Germinal center (tissue), 1 donor: Measurements from ENCODE around the gene UGT2B15.
"Not testable (repeated sequence)": the region's sequence is repeated elsewhere in the genome, so short reads cannot be mapped to it uniquely, and the experiment has no call there.

Experiments used
- DNase-seq: peaks from one replicate; pipeline ENCODE4 v3.0.0; 2012; ENCODE audit warnings: mixed read lengths, low spot score

The UGT2B15 gene

DNA sequence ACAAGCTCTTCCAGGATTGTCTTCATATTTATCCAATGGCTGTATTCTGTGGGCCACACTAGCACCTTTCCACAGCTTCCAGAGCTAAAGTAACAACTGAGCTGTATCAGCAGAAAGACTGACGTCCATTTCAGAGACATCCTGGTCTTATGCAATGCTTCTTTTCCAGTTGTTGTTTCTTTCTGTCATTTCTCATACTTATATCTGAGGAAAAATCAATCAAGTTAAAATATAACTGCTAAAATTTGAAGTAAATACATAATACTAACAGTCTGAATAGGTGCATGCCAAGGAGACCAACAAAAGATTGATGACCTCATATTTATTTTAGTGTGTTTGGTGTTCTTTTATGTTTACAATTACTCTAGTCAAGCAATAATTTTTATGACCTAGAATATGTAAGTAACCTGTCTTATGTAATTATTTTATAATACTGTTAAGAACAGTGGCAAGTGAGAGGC lies at the start of gene UGT2B15:
Gene UGT2B15, minus strand, starts transcription at position 174 of the 461 bp plus-strand sequence. Its CDS starts 34 bp downstream, at position 140.
- not testable (repeated sequence) for DNase-seq

DNA sequence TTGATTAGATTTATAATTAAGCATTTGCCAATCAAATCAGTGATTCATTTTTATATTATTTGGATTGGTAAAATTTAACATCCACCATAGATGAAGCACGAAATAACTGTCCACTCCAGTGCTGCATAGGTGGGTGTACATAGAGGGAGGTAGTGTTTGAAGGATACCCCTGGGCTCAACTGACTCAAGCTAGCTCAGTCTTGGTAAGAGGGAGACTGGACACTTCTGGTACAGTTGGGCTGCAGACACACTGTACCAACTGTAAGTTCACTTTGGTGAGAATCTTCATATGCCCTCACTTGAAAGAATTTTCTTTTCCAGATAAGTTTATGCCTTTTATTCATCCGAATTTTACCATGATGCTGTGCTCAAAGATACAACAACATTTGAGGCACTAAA lies 48.6 kb upstream of the UGT2B15 start:
- DNase-seq: no peak

DNA sequence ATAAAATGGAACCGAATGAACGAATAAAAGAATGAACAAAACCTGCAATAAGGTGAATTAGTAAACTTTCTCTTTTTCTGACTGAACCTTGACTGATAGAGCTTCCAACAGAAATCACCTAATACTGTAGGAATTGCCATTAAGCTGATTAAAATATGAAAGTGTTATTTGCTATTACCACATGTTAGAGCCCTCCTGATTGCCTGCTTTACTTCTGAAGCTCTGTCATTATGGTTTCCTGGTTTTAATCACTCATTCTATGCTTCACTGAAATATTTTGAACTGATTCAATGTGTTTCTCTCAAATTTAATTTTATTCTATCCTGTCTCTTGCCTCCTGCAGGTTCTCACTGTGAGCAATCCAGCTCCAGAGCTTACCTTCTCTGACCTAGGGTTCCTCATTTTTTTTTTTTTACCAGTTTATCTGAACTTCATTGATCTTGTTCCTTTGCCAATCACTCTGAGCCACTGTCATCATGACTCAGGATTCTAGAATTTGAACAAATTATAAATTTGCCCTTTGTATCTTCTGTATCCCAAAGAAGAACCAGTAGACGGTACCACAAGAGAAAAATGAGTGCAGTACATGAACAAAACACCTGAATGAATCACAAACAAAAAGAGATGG lies 48.1 kb upstream of the UGT2B15 start:
- DNase-seq: no peak

DNA sequence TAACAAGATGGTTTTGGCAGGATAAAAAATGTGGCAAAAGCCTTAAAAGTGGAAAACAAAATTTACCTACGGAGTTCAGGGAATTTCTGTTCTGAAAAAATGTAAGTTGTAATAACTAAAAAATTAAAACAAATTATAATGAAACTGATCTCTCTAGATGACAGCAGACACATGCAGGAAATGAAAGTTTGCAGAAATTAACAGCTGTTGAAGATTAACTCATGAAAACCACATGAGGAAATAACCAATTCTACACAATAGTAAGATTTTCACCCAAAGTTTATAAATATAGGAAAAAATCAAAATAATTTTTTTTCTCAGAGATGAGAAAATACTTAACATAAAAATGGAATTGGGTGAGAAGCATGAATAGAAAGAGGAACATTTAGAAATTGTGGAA lies 47.5 kb upstream of the UGT2B15 start:
- no peak for DNase-seq

DNA sequence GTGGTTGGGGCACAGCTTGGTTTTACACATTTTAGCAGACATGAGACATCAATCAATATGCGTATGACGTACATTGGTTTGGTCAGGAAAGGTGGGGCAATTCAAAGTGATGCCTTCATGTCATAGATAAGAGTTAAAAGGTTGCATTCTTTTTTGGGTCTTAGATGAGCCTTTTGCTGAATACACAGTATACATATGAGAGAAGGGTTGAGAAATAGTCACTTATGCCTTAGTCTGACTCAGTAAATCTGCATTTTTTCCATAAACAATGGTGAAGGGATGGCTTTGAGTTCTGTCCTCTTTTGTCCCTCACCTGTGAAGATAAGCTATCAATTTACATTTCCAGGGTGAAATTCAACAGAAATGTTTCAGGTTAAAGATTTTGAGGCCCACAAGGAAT lies 43.9 kb upstream of the UGT2B15 start:
- no peak for DNase-seq

DNA sequence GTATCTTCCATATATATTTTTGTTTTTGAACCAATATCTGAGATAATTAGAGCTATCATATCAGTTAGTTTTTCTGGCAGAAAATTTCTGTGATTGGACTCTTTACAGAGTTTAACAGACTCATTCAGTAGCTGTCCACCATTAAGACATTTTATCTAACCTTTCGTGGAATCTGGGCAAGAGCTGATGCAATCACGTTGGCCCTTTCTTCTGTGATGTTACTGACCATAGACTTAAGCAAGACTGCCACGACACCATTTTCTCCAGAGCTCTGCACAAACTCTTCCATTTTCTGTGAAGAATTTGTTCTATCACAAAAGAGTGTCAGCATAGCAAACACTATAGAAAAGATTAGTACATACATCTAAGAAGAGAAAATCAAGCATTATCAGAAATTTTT lies 41.8 kb upstream of the UGT2B15 start:
- no peak for DNase-seq

DNA sequence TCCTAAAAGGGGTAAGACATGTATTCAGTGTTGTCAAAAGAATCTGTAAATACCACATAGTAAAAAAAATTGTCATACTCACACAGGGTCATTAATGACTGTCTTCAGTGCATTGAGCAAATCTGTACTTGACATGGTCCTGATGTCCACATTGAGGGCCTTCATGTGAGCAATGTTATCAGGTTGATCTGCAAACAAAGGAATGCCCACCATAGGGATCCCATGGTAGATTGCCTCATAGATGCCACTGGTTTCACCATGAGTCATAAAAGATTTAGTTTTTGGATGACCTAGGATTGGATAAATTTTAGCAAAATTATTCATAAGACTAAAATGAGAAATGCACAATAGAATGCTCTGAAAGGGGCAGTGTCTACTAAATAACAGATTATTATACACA lies 38.1 kb upstream of the UGT2B15 start:
- DNase-seq: no peak

DNA sequence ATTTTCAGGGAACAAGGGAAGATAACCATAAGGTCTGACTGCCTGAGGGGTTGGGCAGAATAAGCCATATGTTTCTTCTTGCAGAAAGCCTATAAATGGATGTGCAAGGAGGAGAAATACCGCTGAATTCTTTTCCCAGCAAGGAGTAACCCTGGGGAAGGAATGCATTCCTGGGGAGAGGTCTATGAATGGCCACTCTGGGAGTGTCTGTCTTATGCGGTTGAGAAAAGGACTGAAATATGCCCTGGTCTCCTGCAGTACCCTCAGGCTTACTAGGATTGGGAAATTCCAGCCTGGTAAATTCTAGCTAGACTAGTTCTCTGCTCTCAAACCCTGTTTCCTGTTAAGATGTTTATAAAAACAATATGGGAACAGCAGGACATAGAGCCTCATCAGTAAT lies 32.7 kb upstream of the UGT2B15 start:
- DNase-seq: not testable (repeated sequence)

DNA sequence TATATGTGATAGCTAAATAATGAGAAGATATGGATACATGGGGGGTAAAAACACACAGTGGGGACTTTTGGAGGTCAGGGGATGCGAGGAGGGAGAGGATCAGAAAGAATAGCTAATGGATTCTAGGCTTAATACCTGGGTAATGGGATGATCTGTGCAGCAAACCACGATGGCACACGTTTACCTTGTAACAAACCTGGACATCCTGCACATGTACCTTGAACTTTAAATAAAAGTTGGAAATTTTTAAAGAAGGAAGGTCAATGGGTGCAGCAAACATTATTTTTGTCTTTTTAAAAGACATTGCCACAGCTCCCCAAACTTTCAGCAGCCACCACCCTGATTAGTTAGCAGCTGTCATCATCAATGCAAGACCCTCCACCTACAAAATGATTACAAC lies 29.7 kb upstream of the UGT2B15 start:
- no peak for DNase-seq

DNA sequence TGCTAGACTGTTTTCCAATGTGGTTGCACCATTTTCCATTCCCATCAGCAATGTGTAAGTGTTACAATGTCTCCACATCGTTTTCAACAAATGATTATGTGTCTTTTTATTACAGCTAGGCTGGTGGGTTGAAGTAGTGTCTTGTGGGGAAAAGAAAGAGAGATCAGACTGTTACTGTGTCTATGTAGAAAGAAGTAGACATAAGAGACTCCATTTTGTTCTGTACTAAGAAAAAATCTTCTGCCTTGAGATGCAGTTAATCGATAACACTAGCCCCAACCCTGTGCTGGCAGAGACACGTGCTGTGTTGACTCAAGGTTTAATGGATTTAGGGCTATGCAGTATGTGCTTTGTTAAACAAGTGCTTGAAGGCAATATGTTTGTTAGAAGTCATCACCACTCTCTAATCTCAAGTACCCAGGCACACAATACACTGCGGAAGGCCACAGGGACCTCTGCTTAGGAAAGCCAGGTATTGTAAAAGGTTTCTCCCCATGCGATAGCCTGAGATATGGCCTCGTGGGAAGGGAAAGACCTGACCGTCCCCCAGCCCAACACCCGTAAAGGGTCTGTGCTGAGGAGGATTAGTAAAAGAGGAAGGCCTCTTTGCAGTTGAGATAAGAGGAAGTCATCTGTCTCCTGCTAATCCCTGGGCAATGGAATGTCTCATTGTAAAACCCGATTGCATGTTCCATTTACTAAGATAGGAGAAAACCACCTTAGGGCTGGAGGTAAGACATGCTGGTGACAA lies 23.0 kb upstream of the UGT2B15 start:
- no peak for DNase-seq

DNA sequence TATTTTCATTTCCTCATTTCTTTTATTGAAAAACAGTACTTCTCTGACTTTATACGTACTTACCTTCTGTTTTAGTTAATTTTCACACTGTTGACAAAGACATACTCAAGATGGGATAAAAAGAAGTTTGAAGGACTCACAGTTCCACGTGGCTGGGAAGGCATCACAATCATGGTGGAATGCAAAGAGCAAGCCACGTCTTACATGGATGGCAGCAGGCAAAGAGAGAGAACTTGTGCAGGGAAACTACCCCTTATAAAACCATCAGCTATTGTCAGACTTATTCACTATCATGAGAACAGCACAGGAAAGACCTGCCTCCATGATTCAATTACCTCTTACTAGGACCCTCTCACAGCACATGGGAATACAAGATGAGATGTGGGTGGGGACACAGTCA lies 20.7 kb upstream of the UGT2B15 start:
- DNase-seq: no peak

DNA sequence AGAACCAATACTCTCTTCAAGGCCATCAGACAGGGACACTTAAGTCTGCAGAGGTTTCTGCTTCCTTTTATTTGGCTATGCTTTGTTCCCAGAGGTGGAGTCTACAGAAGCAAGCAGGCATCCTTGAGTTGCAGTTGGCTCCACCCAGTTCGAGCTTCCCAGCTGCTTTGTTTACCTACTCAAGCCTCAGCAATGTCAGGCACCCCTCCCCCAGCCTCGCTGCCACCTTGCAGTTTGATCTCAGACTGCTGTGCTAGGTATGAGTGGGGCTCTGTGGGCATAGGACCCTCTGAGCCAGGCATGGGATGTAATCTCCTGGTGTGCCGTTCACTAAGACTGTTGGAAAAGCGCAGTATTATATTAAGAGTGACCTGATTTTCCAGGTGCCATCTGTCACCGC lies 12.6 kb upstream of the UGT2B15 start:
- DNase-seq: no peak

DNA sequence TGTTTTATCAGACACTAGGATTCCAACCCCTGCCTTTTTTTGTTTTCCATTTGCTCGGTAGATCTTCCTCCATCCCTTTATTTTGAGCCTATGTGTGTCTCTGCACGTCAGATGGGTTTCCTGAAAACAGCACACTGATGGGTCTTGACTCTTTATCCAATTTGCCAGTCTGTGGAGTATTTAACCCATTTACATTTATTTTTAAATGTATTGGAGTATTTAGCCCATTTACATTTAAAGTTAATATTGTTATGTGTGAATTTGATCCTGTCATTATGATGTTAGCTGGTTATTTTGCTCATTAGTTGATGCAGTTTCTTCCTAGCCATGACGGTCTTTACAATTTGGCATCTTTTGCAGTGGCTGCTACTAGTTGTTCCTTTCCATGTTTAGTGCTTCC lies 10.8 kb upstream of the UGT2B15 start:
- not testable (repeated sequence) for DNase-seq

DNA sequence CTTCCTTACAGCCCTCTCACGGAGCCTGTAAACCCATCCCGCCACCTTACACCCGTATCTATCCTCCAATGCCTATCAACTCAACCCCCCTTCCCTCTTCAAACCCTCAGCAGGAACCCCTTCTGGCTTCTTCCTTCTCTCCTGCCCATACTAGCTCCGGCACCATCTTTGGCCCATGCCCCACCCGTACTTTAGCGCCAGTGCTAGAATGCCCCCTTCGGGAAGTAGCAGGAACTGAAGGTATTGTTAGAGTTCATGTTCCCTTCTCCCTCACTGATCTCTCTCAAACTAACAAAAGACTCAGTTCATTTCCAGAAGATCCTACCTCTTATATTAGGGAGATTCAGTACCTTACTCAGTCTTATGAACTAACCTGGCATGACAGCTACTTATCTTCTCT lies 2.7 kb upstream of the UGT2B15 start:
- no peak for DNase-seq

DNA sequence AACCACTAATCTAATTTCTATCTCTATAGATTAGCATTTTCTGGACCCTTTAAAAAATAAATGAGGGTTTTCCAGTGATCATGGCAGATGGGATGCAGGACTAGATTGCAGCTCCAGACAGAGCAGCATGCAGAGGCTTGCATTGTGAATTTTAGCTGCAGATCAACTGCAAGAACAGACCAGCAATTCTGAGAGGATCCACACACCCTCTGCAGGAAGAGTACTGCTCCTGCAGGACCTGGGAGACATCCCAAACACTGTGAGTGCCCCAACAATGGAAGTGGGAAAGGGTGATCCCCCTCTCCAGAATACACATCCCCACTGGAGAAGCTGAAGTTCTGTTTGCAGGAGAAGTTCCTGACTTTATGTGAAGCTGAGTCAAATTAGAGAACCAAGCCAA lies 765 bp upstream of the UGT2B15 start:
- DNase-seq: not testable (repeated sequence)

DNA sequence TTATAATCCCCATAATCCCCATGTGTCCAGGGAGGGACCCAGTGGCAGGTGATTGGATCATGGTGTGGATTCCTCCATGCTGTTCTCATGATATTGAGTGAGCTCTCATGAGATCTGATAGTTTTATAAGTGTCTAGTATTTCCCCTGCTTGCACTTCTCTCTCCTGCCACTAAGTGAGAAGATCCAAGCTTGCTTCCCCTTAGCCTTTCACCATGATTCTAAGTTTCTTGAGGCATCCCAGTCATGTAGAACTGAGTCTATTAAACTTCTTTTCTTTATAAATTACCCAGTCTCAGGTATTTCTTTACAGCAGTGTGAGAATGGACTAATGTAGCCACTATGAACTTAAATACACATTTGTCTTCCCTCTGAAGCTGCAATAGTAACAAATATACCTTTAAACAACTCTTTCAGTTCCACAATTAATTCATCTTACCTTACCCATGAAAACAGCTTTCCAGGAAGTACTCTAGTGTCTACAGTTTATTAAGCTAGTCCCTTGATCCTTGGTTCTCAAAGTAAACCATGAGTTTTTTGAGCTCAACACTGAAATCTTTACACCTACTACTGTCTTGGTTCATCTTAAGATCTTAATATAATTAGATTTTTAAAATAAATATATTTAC lies 1.8 kb downstream of the UGT2B15 start:
- DNase-seq: not testable (repeated sequence)

DNA sequence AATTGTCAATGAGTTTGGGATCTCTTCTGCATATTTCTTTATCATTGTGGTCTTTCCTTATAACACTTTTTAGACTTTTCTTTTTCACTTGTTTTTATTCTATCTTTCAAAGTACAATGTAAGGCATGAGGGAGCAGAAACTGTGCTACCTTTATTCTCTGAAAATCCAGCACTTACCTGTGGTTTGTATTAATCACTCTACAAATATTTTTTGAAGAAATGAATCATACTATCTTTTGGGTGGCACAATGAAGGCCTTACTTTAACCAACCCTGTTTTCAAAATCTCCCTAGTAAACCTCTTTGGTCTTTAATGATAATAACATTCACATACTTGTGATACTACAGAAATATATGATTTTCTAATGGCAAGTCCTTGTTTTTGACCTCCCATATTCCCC lies 2.9 kb downstream of the UGT2B15 start:
- not testable (repeated sequence) for DNase-seq

DNA sequence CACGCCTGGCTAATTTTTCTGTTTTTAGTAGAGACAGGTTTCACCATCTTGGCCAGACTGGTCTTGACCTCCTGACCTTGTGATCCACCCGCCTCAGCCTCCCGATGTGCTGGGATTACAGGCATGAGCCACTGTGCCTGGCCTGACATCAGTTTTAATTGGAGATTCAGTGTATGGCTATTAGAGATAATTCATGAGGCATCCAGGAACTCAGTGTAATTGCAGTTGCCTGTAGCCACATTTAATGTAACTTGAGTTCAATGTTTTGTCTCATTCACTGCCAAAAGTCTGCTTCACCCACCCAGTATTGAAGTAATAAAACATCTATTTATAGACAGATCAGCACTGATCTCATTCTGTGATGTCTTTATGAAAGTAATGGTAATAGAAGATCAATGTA lies 5.7 kb downstream of the UGT2B15 start:
- DNase-seq: not testable (repeated sequence)

DNA sequence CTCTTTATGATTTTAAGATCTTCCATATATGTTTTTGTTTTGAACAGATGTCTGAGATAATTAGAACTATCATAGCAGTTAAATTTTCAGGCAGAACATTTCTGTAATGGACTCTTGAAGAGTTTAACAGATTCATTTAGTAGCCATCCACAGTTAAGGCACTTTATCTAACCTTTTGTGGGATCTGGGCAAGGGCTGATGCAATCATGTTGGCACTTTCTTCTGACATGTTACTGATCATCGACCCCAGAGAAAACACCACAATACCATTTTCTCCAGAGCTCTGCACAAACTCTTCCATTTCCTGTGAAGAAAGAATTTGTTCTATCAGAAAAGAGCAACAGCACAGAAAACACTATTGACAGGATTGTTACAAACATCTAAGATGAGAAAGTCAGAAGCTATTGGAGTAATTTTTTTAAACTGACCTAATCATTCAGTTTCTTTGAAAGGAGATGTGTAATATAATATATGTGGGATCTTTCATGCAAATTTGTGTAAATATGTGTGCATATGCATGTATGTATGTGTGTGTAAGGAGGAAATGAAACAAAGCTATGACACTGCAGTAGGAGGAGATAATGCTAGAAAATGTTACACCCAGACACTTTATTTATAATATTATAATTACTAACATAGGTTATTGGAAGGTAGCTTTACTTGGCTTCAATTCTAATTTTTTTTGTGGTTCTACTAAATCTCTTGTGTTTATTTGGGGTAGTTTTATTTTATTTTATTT lies 7.4 kb downstream of the UGT2B15 start:
- not testable (repeated sequence) for DNase-seq

DNA sequence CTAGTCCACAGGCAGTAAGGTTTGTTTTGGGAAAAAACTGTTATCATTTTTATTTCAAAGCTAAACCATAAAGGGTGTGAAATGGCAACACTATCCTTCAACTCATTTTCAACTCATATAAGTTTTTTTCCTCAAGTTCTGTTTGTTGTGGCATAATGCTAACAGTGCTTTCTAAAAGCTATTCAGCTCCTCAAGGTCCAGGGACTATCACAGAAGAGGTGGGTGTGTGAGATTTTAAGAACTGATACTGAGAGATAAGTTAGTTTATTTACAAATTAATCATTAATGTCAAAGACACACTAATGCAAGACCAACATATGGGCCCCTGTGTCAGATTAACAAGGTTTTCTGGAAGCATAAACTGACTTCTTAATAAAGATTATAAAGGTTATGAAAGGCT lies 11.8 kb downstream of the UGT2B15 start:
- DNase-seq: no peak

DNA sequence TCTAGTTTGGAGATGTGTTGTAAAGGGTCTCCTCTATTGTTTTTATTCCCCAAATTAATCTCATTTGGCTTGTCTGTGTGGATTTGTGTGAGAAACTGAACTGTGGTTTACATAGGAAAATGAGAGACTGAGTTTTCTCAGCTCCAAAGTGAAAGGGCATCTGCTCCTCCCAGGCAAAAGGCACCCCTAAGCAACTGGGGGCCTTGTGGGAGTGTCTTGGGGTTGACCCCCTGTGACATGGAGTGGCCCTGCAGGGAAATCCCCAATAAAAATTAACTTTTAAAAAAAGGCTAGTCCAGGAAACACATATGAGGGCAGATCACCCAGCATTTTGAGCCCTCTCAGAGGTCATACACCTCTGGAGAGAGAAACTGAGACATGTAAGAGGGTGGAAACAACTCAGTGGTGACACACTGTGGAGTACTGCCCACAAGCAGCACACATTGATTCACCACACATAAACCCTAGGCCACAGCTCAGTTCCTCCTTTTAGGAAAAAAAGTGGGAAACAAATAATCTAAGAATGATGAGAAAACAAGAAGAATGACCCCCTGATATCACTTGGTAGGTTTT lies 13.3 kb downstream of the UGT2B15 start:
- not testable (repeated sequence) for DNase-seq

DNA sequence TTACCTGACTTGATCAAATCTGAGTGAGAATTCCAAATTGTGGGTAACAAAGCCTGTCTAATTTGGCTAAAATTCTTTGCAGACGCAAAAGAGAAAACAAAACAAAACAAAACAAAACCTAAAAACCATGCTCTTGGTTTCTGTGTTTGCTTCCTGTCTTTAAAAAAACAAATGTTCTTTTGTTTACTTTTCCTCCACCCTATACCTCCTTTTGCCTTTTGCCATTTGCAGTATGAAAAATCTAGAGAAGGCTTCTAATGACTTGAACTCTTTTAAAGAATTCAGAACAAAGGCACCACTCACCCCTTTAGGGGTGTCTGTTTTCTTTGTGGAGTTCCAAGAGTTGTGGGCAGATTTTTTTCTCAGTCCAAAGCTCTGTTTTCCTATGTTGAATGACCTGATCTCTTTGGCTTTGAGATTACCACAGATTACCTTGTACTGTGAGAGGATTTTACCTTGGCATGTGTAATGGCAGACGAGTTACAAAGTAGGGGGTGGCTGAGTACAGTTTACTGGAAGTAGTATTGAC lies 13.9 kb downstream of the UGT2B15 start:
- not testable (repeated sequence) for DNase-seq
